Upper lobe of right lung (tissue), 1 donor: ENCODE results near the gene NSMCE3. TPM values are rescaled to one million over a fixed set of nuclear protein-coding genes. Genes with fewer than 3 reads are reported as not detected.
"Not testable (repeated sequence)": the region's sequence is repeated elsewhere in the genome, so short reads cannot be mapped to it uniquely, and the experiment has no call there.

ENCODE experiments used
- ATAC-seq: fragments of 200-7000 bp; cut with Tn5 transposase; one replicate; pipeline ENCODE4 v1.9.1; 2020; ENCODE audit warnings: mild to moderate bottlenecking, moderate library complexity
- DNase-seq: peaks from one replicate; pipeline ENCODE4 v3.0.0-alpha.2; 2020
- H3K27ac ChIP-seq: fragments of 200-600 bp; one replicate; pipeline ENCODE4 v1.8.0; 2022
- H3K27me3 ChIP-seq: fragments of 200-600 bp; one replicate; pipeline ENCODE4 v1.8.0; 2022; ENCODE audit warnings: mild to moderate bottlenecking
- H3K36me3 ChIP-seq: fragments of 200-600 bp; one replicate; pipeline ENCODE4 v1.8.0; 2022
- H3K4me1 ChIP-seq: fragments of 200-600 bp; one replicate; pipeline ENCODE4 v1.8.0; 2022
- H3K4me3 ChIP-seq: fragments of 200-600 bp; one replicate; pipeline ENCODE4 v1.8.0; 2022; ENCODE audit warnings: mild to moderate bottlenecking
- H3K9me3 ChIP-seq: fragments of 200-600 bp; one replicate; pipeline ENCODE4 v1.8.0; 2022
- CTCF ChIP-seq: fragments of 200-600 bp; IDR thresholded peaks from one replicate; pipeline ENCODE4 v1.8.0; 2022; ENCODE audit warnings: antibody characterized with exemption
- intact Hi-C: fragments of 100-400 bp; cut with DNase I; formaldehyde crosslinking; loops from one replicate; pipeline ENCODE4 v1.11.0; 2022
- total RNA-seq: library from RNA; stranded (reverse); fragmentation: NEBNext Ultra II Directional; extraction: Animal tissue kit (Norgen Biotek cat#: 25700); gene quantifications from one replicate; pipeline ENCODE4 v1.2.1, GENCODE V29; 2021
- donor health status: DM: no; HTN: yes; CAD: no; lungs with severe emphysema.

The NSMCE3 gene
- total RNA-seq, 1 donor from 2014 or later: 6.7 TPM

GRCh38 chr15:29225534-29226234 is 43.9 kb downstream of the NSMCE3 start:
- DNase-seq (no peak), ATAC-seq (no peak)
- H3K36me3 ChIP-seq: no peaks in the 10 kb centered on the region
- no peaks in the 10 kb centered on the region for H3K4me1 ChIP-seq
- H3K27me3 ChIP-seq: no peaks in the 10 kb centered on the region
- H3K9me3 ChIP-seq: no peaks in the 10 kb centered on the region
- intact Hi-C loops: no loop called here
- no peak overlapping the region for H3K4me3 ChIP-seq
- H3K27ac ChIP-seq: no peak overlapping the region
- TF ChIP-seq CTCF: no peak

GRCh38 chr15:29224987-29225363 is 44.6 kb downstream of the NSMCE3 start:
- H3K4me1 ChIP-seq, intact Hi-C loops, H3K9me3 ChIP-seq, H3K36me3 ChIP-seq, ATAC-seq, H3K27ac ChIP-seq, H3K27me3 ChIP-seq, DNase-seq, H3K4me3 ChIP-seq: not testable (repeated sequence)

GRCh38 chr15:29224235-29224986 is 45.2 kb downstream of the NSMCE3 start:
- H3K9me3 ChIP-seq, DNase-seq, H3K27ac ChIP-seq, ATAC-seq, H3K36me3 ChIP-seq, H3K4me3 ChIP-seq, intact Hi-C loops, H3K27me3 ChIP-seq, H3K4me1 ChIP-seq: not testable (repeated sequence)

GRCh38 chr15:29223640-29224039 is 46.0 kb downstream of the NSMCE3 start:
- H3K9me3 ChIP-seq: no peaks in the 10 kb centered on the region

GRCh38 chr15:29222129-29222853 is 47.3 kb downstream of the NSMCE3 start:
- TF ChIP-seq CTCF: no peak
- Histone ChIP-seq H3K4me1 (no peaks in the 10 kb centered on the region), H3K27ac (no peak overlapping the region), H3K27me3 (no peaks in the 10 kb centered on the region), H3K36me3 (no peaks in the 10 kb centered on the region), H3K4me3 (no peak overlapping the region), H3K9me3 (no peaks in the 10 kb centered on the region)
- intact Hi-C loops: no loop called here
- ATAC-seq: no peak
- DNase-seq: no peak

More at GRCh38 chr15:29223640-29224039, 46.0 kb downstream of the NSMCE3 start:
- H3K4me3 ChIP-seq: no peak overlapping the region
- DNase-seq (no peak), ATAC-seq (no peak)
- no peaks in the 10 kb centered on the region for H3K27me3 ChIP-seq
- no peaks in the 10 kb centered on the region for H3K36me3 ChIP-seq
- H3K27ac ChIP-seq: no peak overlapping the region
- no peaks in the 10 kb centered on the region for H3K4me1 ChIP-seq
- no peak for TF ChIP-seq CTCF
- intact Hi-C loops: no loop called here

GRCh38 chr15:29220852-29221251 is 48.8 kb downstream of the NSMCE3 start:
- Histone ChIP-seq H3K9me3 (no peaks in the 10 kb centered on the region), H3K27ac (no peak overlapping the region), H3K4me1 (no peaks in the 10 kb centered on the region), H3K4me3 (no peak overlapping the region), H3K36me3 (no peaks in the 10 kb centered on the region), H3K27me3 (no peaks in the 10 kb centered on the region)
- intact Hi-C loops: no loop called here
- TF ChIP-seq CTCF: no peak
- ATAC-seq (no peak), DNase-seq (no peak)
